Measurements from ENCODE around the gene ITPR1.
A peak's percentile ranks its signal among the peaks of the same experiment; 100 is the strongest.

Gene ITPR1

GRCh38 chr3:4741106-4741403 is 247.9 kb downstream of the ITPR1 start:
- CTCF ChIA-PET = interaction anchor here (0.6 kb wide), 1 partner anchor 1611 kb away, joined by 3 read pairs; no protein-coding TSS in a partner anchor
- no peak for TF ChIP-seq ZNF384 (IDR thresholded peaks at IDR 0.05)
- no peak for TF ChIP-seq FOXM1 (IDR thresholded peaks at IDR 0.05; ENCODE audit: borderline replicate concordance)
- TF ChIP-seq FOXK2 (IDR thresholded peaks at IDR 0.05) = no peak
- TF ChIP-seq TARDBP (IDR thresholded peaks at IDR 0.05) = no peak
- no peak for TF ChIP-seq SUZ12 (IDR thresholded peaks at IDR 0.05)
- TF ChIP-seq CTBP1 (IDR thresholded peaks at IDR 0.05; ENCODE audit: borderline replicate concordance) = no peak
- TF ChIP-seq SP1 (IDR thresholded peaks at IDR 0.05) = no peak
- TF ChIP-seq, protein P1, sequence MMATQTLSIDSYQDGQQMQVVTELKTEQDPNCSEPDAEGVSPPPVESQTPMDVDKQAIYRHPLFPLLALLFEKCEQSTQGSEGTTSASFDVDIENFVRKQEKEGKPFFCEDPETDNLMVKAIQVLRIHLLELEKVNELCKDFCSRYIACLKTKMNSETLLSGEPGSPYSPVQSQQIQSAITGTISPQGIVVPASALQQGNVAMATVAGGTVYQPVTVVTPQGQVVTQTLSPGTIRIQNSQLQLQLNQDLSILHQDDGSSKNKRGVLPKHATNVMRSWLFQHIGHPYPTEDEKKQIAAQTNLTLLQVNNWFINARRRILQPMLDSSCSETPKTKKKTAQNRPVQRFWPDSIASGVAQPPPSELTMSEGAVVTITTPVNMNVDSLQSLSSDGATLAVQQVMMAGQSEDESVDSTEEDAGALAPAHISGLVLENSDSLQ (IDR thresholded peaks at IDR 0.05) = no peak
- no peak for TF ChIP-seq FOXA1 (IDR thresholded peaks at IDR 0.05)
- no peak for TF ChIP-seq L3MBTL2 (conservative IDR thresholded peaks at IDR 0.05)
- TF ChIP-seq NFRKB (IDR thresholded peaks at IDR 0.05) = no peak
- no peak for TF ChIP-seq LEF1 (IDR thresholded peaks at IDR 0.05; ENCODE audit: borderline replicate concordance)
- TF ChIP-seq ELF4 (IDR thresholded peaks at IDR 0.05) = no peak
- no peak for TF ChIP-seq HDGF (IDR thresholded peaks at IDR 0.05; ENCODE audit: borderline replicate concordance)
- DNase-seq (ENCODE audit: extremely low spot score) = no peak
- POLR2A ChIA-PET = no interaction called here

DNA sequence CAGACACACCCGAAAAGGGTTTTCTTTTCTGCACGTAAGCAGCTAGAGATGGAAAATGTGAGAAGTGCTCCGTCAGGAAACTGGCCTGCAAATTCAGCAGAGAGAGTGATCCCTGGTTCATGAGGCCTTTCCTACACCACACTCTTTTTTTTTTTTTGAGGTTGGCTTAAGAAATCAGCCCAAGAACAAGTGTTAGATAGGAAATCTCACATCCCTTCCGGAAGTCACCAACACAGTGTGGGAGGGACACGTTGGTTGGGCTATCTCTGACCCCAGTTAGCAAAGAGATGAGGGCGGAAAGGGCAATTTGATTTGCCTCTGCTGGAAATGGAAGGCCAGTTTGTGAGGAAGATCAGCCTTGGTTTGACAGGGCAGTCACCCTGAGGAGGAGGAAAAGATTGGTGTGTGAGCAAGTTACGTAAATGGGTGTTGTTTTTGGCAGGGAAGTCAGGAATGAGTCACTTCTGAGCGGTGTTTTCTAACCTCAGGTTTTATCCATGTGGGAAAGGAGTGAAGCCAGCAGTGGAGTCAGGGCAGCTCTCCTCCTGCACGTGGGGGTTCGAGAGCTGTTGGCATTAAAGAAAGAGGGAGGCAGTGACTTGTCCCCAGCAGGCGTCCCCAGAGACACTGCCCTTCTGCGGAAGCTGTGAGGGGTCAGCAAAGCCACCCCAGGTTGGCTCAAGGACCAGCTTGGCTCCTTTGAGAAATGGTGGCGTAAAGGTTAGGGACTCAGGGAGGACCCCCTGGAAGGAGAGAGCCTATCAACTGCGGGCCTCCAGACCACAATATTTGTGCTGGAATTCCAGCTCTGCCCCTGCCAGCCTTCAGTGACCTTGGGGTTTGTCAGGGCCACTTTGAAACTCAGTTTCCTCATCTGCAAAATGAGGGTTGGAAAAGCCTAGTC is 248.5 kb downstream of the ITPR1 start:
- CTCF ChIA-PET = interaction anchor here (0.6 kb wide), 1 partner anchor 1612 kb away, joined by 3 read pairs; no protein-coding TSS in a partner anchor
- TF ChIP-seq FOXK2 (IDR thresholded peaks at IDR 0.05) (no peak), L3MBTL2 (conservative IDR thresholded peaks at IDR 0.05) (peak; percentile 28; the same call in 1 of the 2 replicates)
- DNase-seq (ENCODE audit: extremely low spot score) = peak; percentile 28
- POLR2A ChIA-PET = no interaction called here

DNA sequence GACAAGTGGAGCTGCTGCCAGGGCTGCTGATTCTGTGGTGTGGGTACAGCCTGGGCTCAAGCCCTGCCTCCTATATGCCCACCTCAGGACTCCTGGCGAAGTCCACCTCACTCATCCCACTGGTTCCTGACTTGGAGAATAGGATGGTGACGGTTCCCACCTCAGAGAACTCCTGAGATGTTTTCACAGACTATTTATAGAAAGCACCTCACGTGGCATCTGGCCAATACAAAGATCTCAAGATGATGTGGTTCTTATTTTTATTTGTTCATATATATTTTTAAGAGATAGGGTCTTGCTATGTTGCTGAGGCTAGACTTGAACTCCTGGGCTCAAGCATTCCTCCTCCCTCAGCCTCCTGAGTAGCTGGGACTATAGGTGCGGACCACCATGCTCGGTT is 249.2 kb downstream of the ITPR1 start:
- POLR2A ChIA-PET = no interaction called here
- CTCF ChIA-PET = no interaction called here
- TF ChIP-seq L3MBTL2 (conservative IDR thresholded peaks at IDR 0.05) (no peak), CTBP1 (IDR thresholded peaks at IDR 0.05; ENCODE audit: borderline replicate concordance) (no peak), ZNF384 (IDR thresholded peaks at IDR 0.05) (no peak), FOXK2 (IDR thresholded peaks at IDR 0.05) (no peak), HDGF (IDR thresholded peaks at IDR 0.05; ENCODE audit: borderline replicate concordance) (no peak), ELF4 (IDR thresholded peaks at IDR 0.05) (no peak), SUZ12 (IDR thresholded peaks at IDR 0.05) (no peak), FOXA1 (IDR thresholded peaks at IDR 0.05) (no peak), FOXM1 (IDR thresholded peaks at IDR 0.05; ENCODE audit: borderline replicate concordance) (no peak), ARNT (IDR thresholded peaks at IDR 0.05) (no peak), BHLHE40 (IDR thresholded peaks at IDR 0.05; ENCODE audit: borderline replicate concordance) (no peak), LEF1 (IDR thresholded peaks at IDR 0.05; ENCODE audit: borderline replicate concordance) (no peak), NFRKB (IDR thresholded peaks at IDR 0.05) (no peak), SP1 (IDR thresholded peaks at IDR 0.05) (no peak), TARDBP (IDR thresholded peaks at IDR 0.05) (no peak)
- TF ChIP-seq, protein P1 (IDR thresholded peaks at IDR 0.05) = no peak
- no peak for DNase-seq (ENCODE audit: extremely low spot score)

DNA sequence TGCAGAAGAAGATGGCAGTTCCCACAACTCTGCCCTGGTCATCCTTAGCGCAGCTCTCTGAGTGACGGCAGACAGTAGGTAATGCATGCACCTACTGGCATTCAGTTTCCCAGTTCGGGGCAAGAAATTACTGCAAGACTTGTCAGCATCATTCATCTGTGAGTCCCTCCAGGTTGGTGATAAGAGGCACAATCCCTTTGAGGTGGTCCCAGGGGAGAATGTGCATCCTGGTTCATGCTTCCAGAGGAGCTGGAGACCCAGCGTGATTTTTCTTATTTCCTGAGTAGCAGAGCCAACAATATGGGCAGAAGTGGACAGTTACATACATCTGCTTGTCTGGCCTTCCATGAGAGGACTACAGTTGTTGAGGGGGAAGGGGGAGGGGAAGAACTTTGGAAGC is 250.2 kb downstream of the ITPR1 start:
- DNase-seq (ENCODE audit: extremely low spot score) = no peak
- CTCF ChIA-PET = interaction anchor here (1.3 kb wide), 1 partner anchor 9 kb away, joined by 5 read pairs; no protein-coding TSS in a partner anchor
- POLR2A ChIA-PET = no interaction called here
- TF ChIP-seq HDGF (IDR thresholded peaks at IDR 0.05; ENCODE audit: borderline replicate concordance) (no peak), ARNT (IDR thresholded peaks at IDR 0.05) (no peak), TARDBP (IDR thresholded peaks at IDR 0.05) (no peak), ZNF384 (IDR thresholded peaks at IDR 0.05) (no peak), NFRKB (IDR thresholded peaks at IDR 0.05) (no peak)

DNA sequence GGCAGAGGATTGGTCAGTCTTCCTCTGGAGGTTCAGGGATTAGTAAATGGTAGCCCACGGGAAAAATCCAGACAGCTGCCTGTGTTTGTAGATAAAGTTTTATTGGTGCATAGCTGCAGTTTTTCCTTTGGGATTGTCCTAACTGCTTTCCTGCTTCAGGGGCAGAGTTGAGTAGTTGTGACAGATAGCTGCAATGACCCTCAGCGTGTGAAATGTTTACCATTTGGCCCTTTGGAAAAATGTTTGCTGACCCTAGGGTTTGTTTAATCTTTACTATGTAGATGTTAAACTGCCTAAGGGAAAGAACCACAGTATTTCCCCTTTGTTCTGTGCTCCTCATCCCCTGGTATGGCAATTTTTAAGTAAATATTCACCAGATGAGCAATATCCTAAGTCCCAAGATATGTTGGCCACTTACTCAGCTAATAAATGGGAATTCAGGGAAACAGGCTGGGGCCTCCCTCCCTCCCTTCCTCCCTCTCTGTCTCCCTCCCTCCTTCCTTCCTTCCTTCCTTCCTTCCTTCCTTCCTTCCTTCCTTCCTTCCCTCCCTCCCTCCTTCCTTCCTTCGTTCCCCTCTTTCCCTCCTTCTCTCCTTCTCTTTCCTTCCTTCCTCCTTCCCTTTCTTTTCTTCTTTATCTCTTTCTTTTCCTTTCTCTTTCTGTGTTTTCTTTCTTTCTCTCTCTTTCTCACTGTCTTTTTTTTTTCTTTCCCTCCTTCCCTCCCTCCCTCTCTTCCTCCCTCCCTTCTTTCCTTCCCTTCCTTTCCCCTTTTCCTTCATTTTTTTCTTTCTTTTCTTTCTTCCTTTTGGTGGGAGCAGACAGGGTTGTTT is 251.5 kb downstream of the ITPR1 start:
- TF ChIP-seq ARNT (IDR thresholded peaks at IDR 0.05) (0 out of 2 replicates have a peak, but pooled peaks have one; percentile 22), L3MBTL2 (conservative IDR thresholded peaks at IDR 0.05) (no peak), TARDBP (IDR thresholded peaks at IDR 0.05) (no peak), SUZ12 (IDR thresholded peaks at IDR 0.05) (no peak)
- CTCF ChIA-PET = interaction anchor here (0.9 kb wide), 1 partner anchor 20 kb away, joined by 3 read pairs; no protein-coding TSS in a partner anchor

GRCh38 chr3:4745235-4745610 is 252.1 kb downstream of the ITPR1 start:
- POLR2A ChIA-PET = interaction anchor here (0.9 kb wide), 1 partner anchor 12 kb away, joined by 3 read pairs; no protein-coding TSS in a partner anchor
- CTCF ChIA-PET = no interaction called here
- no peak for DNase-seq (ENCODE audit: extremely low spot score)
- TF ChIP-seq ZNF384 (IDR thresholded peaks at IDR 0.05) = no peak
- TF ChIP-seq FOXK2 (IDR thresholded peaks at IDR 0.05) = no peak
- no peak for TF ChIP-seq SUZ12 (IDR thresholded peaks at IDR 0.05)
- TF ChIP-seq NFRKB (IDR thresholded peaks at IDR 0.05) = no peak
- no peak for TF ChIP-seq L3MBTL2 (conservative IDR thresholded peaks at IDR 0.05)
- no peak for TF ChIP-seq HDGF (IDR thresholded peaks at IDR 0.05; ENCODE audit: borderline replicate concordance)
- TF ChIP-seq ARNT (IDR thresholded peaks at IDR 0.05) = no peak
- TF ChIP-seq ELF4 (IDR thresholded peaks at IDR 0.05) = no peak
- TF ChIP-seq CTBP1 (IDR thresholded peaks at IDR 0.05; ENCODE audit: borderline replicate concordance) = no peak
- TF ChIP-seq TARDBP (IDR thresholded peaks at IDR 0.05) = no peak
- TF ChIP-seq BHLHE40 (IDR thresholded peaks at IDR 0.05; ENCODE audit: borderline replicate concordance) = no peak
- no peak for TF ChIP-seq FOXA1 (IDR thresholded peaks at IDR 0.05)
- TF ChIP-seq FOXM1 (IDR thresholded peaks at IDR 0.05; ENCODE audit: borderline replicate concordance) = no peak
- TF ChIP-seq SP1 (IDR thresholded peaks at IDR 0.05) = no peak
- TF ChIP-seq LEF1 (IDR thresholded peaks at IDR 0.05; ENCODE audit: borderline replicate concordance) = no peak
- TF ChIP-seq, protein P1 (IDR thresholded peaks at IDR 0.05) = no peak

More for the DNA sequence above, 251.5 kb downstream of the ITPR1 start:
- POLR2A ChIA-PET = interaction anchor here (0.9 to 1.0 kb wide), 2 partner anchors 34 to 236 kb away, joined by 3 read pairs; no protein-coding TSS in a partner anchor
- DNase-seq (ENCODE audit: extremely low spot score) = no peak

All from HEK293T (cell line).